Right cardiac atrium (tissue), 5 donors: Measurements from ENCODE around the gene PTBP3. TPM values are rescaled to one million over a fixed set of nuclear protein-coding genes. Genes with fewer than 3 reads are reported as not detected.

ENCODE experiments used
- ATAC-seq, 2 donors: fragments of 200-7000 bp; cut with Tn5 transposase; one replicate each; pipeline versions ENCODE4 v1.8.0 to v1.9.1; 2020; ENCODE audit warnings: moderate library complexity in 2 of 2, mild to moderate bottlenecking in 1 of 2
- DNase-seq, 3 donors: peaks; one replicate each; pipeline ENCODE4 v3.0.0-alpha.2; 2020
- H3K27ac ChIP-seq: one replicate; pipeline ENCODE4 v1.5.1; 2013; ENCODE audit warnings: mild to moderate bottlenecking, low read length, control low read depth, moderate library complexity
- H3K27me3 ChIP-seq: one replicate; pipeline ENCODE4 v1.6.1; 2013; ENCODE audit not compliant: control insufficient read depth, insufficient read depth
- H3K4me1 ChIP-seq: one replicate; pipeline ENCODE4 v1.6.1; 2013; ENCODE audit warnings: low read length; ENCODE audit not compliant: control insufficient read depth, insufficient read depth
- H3K4me3 ChIP-seq: one replicate; pipeline ENCODE4 v1.5.1; 2013; ENCODE audit warnings: low read length, control low read depth
- H3K9me3 ChIP-seq: one replicate; pipeline ENCODE4 v1.6.1; 2013; ENCODE audit warnings: low read length; ENCODE audit not compliant: control insufficient read depth
- WGBS: extraction: QIAGEN DNeasy Blood & Tissue Kit; methylation state at CpG from one replicate; pipeline ENCODE4 v1.1.7; 2013; 5-methylcytosine and 5-hydroxymethylcytosine counted together
- intact Hi-C, 4 donors: fragments of 100-400 bp; cut with DNase I; formaldehyde crosslinking; loops; one replicate each; pipeline versions ENCODE4 v1.11.0 to v1.14.0; 2022 to 2023
- long read RNA-seq, 4 donors: library from polyadenylated mRNA; unstranded; transcript quantifications; one replicate each; pipeline ENCODE4 v2.0.0, GENCODE V29; 2020 to 2021
- polyA plus RNA-seq: library from polyadenylated mRNA; stranded (reverse); fragments of 200-250 nt; gene quantifications from one replicate; pipeline ENCODE4 v1.2.3, GENCODE V29; 2013
- total RNA-seq, 4 donors: library from RNA; stranded (reverse); fragmentation: NEBNext Ultra II Directional; extraction: Animal tissue kit (Norgen Biotek cat#: 25700); gene quantifications; one replicate each; pipeline ENCODE4 v1.2.1, GENCODE V29; 2021
- donor health status: healthy with polysubstance abuse.
- donor health status: DM: no; HTN: yes; CAD: no.
- donor health status: DM: no; HTN: no; CAD: no.
- donor health status: DM: no; HTN: yes; CAD: no; lungs with severe emphysema.
- donor health status: DM: yes; HTN: yes; CAD: no.

The PTBP3 gene, protein sequence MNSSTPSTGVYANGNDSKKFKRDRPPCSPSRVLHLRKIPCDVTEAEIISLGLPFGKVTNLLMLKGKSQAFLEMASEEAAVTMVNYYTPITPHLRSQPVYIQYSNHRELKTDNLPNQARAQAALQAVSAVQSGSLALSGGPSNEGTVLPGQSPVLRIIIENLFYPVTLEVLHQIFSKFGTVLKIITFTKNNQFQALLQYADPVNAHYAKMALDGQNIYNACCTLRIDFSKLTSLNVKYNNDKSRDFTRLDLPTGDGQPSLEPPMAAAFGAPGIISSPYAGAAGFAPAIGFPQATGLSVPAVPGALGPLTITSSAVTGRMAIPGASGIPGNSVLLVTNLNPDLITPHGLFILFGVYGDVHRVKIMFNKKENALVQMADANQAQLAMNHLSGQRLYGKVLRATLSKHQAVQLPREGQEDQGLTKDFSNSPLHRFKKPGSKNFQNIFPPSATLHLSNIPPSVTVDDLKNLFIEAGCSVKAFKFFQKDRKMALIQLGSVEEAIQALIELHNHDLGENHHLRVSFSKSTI
- total RNA-seq, result 10 to 100 TPM; 15.1 to 19.6 (median 17.3) TPM
- polyA plus RNA-seq, result 4.4 TPM
- long read RNA-seq, donor 1, partial matches to known transcripts, result 0 of 2 reads
- long read RNA-seq, donor 1, other reads (novel, unspliced or antisense), result 2 of 2 reads
- long read RNA-seq, donor 2, partial matches to known transcripts, result 1 of 1 reads
- long read RNA-seq, donor 2, other reads (novel, unspliced or antisense), result 0 of 1 reads
- long read RNA-seq, donor 3, full-length matches to known transcripts, result 1 of 5 reads
- long read RNA-seq, donor 3, partial matches to known transcripts, result 0 of 5 reads
- long read RNA-seq, donor 3, other reads (novel, unspliced or antisense), result 4 of 5 reads
- long read RNA-seq, donor 4, result 0 reads

DNA sequence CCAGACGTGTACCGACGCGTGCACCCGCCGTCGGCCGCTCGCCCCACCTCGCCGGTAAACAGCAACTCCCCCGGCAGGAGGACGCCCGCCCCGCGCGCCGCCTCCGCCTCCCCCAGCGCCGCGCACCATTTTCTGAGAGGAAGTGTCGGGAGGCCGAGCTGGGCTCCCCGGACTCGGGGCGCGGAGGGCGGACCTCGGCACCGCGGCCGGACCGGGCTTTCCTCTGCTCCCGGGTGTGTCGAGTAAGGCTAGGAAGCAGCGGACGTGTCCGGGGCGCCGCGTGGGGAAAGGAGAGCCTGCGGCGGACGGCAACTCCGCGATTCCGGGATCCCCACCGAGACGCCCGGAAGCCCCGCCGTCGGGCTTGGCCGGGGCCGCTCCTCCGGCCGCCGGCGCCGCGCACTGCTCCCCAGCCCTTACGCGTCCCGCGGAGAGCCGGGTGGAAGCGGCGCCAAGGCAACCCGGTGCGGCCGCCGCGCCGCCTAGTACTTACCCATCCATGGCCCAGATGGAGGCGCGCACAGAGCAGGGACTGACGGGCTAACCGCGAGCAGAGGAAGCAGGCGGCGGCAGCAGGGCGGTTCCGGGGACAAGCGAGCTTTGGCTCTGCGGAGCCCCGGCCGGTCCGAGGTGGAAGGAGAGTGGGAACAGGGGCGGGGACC, at the start of gene PTBP3:
Gene PTBP3 (minus strand): TSS at position 643 of the 662 bp plus-strand sequence. CDS start 35,754 bp downstream, outside the sequence.
- DNase-seq (peak; percentile 81 to 92 (median 91)), ATAC-seq (peak; percentile 83 to 86)
- Histone ChIP-seq H3K4me3 (peak within 1 kb of the TSS; percentile 93), H3K4me1 (peaks cover 2% of the 10 kb centered on the region), H3K9me3 (no peaks in the 10 kb centered on the region), H3K27me3 (no peaks in the 10 kb centered on the region), H3K27ac (peak within 1 kb of the TSS; percentile 100)
- under 1% methylated on average over 90 of the region's 90 CpGs for WGBS
- intact Hi-C loops, result loop anchor here in 1 of 4 donors (10.0 kb wide), 1 partner anchor 238 kb away; no protein-coding TSS in a partner anchor

DNA sequence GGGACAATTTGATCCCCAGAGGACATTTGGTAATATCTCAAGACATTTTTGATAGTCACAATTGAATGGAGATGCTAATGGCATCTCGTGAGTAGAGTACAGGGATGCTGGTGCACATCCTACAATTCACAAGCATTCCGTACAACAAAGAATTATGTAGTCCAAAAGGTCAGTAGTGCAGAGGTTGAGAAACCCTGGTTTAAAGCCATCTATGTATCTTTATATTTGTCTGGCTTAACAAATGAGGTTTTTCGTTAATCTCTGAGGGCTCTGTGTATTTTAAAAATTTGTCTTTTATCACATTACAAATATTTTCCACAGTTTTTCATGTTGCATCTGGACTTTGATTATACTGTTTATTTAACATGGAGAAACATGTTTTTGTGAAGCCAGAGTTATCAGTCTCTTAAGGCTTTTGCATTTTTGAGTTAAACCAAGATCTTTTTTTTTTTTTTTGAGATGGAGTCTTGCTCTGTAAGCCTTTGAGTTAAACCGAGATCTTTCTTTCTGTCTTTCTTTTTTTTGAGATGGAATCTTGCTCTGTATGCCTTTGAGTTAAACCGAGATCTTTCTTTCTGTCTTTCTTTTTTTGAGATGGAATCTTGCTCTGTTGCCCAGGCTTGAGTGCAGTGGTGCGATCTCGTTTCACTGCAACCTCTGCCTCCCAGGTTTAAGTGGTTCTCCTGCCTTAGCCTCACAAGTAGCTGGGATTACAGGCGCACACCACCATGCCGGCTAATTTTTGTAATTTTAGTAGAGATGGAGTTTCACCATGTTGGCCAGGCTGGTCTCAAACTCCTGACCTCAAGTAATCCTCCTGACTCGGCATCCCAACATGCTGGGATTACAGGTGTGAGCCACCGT, 49.3 kb upstream of the PTBP3 start:
- no peaks in the 10 kb centered on the region for H3K4me1 ChIP-seq
- H3K27ac ChIP-seq, result no peak overlapping the region
- ATAC-seq, result no peak
- no peaks in the 10 kb centered on the region for H3K9me3 ChIP-seq
- 70% methylated on average over 11 of the region's 11 CpGs for WGBS
- DNase-seq, result no peak
- no peak overlapping the region for H3K4me3 ChIP-seq
- no peaks in the 10 kb centered on the region for H3K27me3 ChIP-seq
- intact Hi-C loops, result no loop called here

DNA sequence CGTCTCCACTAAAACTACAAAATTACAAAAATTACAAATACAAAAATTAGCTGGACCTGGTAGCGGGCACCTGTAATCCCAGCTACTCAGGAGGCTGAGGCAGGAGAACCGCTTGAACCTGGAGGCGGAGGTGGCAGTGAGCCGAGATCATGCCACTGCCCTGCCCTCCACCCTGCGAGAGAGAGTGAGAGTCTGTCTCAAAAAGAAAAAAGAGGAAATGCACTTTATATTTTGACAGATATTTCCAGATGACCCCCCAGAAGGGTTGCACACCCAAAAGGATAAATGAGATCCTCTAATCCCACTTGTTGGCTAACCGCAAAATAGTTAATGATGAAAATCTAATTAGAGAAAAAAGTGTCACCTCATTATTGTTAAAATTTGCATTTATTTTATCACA, 48.6 kb upstream of the PTBP3 start:
- DNase-seq (no peak), ATAC-seq (no peak)
- Histone ChIP-seq H3K9me3 (no peaks in the 10 kb centered on the region), H3K4me3 (no peak overlapping the region), H3K4me1 (no peaks in the 10 kb centered on the region), H3K27ac (no peak overlapping the region), H3K27me3 (no peaks in the 10 kb centered on the region)
- intact Hi-C loops, result no loop called here
- WGBS, result 98% methylated on average over 7 of the region's 7 CpGs

DNA sequence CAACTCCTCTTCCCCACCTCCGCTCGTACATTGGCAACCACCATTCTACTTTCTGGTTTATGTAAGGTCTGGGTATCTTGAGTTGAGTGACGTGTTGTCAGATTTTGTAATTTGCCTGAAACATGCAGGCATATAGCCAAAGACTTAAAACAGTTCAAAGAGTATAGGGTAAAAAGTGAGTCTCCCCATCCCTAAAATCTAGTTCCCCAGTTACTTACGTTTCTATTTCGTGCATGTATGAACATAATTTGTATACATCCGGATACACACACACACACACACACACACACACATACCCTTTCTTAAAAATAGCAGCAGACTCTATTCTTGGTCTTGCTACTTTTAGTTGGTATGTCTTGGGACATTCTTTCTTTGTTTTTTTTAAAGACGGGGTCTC, 47.4 kb upstream of the PTBP3 start:
- intact Hi-C loops, result no loop called here
- Histone ChIP-seq H3K27ac (peak overlapping the region; percentile 72), H3K4me1 (peaks cover 3% of the 10 kb centered on the region), H3K27me3 (no peaks in the 10 kb centered on the region), H3K9me3 (no peaks in the 10 kb centered on the region), H3K4me3 (peak overlapping the region; percentile 72)
- ATAC-seq (no peak), DNase-seq (no peak)
- 38% methylated on average over 7 of the region's 7 CpGs for WGBS

DNA sequence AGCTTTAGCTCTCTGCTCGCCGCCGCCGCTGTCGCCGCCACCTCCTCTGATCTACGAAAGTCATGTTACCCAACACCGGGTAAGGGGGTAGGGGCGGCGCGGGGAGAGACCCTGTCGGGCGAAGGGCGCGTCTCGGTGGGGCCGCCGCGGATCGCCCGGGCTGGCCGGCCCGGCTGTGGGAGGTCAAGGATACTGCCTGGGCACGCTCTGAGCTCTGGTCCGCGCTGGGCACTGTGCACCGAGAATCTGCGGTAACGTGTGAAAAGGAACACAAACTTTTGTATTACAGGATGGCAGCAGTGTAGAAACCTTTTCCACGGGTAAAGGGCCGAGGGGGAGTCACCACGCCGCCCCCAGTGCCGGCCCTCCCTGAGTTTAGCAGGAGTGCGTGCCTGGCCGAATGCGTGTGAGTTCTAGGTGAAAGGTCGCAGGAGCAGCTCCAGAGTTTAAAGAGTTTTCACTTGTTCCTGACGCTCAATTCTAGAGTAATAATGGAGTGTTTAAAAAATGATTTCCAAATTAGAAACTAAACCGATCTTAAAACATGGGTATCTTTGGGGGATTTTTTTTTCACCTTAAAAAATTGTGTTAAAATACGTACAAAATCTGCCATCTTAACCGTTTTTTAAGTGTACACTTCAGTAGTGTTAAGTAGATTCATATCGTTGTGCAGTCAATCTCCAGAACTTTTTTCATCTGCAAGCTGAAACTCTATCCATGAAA, 46.8 kb upstream of the PTBP3 start, which contains the start of gene HSDL2:
Gene HSDL2 (plus strand): TSS at position 7 of the 723 bp plus-strand sequence. CDS start 56 bp downstream, at position 63.
- intact Hi-C loops, result no loop called here
- under 1% methylated on average over 43 of the region's 43 CpGs for WGBS
- H3K4me3 ChIP-seq, result peak within 1 kb of the TSS; percentile 72
- peaks cover 3% of the 10 kb centered on the region for H3K4me1 ChIP-seq
- H3K27me3 ChIP-seq, result no peaks in the 10 kb centered on the region
- ATAC-seq, result peak; percentile 47 to 70
- no peaks in the 10 kb centered on the region for H3K9me3 ChIP-seq
- no peak for DNase-seq
- peak within 1 kb of the TSS; percentile 95 for H3K27ac ChIP-seq

DNA sequence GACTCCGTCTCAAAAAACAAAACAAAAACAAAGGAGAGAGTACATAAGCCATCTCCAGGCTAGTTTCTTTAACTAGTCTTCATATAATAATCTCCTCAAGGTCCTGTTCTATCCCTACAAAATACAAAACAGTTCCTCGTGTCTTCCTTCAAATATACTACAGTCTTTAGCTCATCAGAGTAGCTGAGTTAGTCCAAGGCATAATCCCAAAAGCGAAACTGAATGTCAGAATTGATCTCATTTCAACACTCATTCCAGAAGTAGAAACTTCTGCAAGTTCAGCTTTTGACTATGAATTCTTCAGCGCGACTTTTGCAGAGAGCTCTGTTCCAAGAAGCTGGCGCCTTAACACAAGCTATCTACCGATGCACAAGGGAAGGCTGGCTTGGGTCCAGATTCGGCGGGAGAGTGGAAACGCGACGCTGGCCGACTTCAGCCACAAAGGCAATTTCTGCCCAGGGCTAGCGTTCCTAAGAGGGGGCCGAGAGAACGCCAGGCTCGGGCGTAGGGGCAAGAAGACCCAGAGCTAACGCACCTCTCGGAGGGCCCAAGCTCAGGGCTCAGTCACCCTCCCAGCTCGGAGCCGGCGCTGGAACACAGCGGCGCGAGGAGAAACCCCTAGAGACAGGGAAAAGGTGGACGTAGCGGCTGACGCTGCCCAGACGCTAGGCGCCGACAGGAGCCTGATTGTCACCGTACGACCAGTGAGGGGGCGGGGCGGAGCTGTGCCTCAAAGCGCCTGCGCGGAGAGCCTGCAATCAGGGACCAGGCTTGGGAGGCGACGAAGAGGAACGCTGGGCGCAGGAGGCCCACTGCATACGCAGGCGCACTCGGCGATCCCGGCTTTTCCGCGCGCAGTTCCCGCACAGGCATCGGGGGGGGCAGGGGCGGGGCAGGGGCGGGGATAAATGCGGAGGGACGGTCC, 46.0 kb upstream of the PTBP3 start:
- intact Hi-C loops, result no loop called here

DNA sequence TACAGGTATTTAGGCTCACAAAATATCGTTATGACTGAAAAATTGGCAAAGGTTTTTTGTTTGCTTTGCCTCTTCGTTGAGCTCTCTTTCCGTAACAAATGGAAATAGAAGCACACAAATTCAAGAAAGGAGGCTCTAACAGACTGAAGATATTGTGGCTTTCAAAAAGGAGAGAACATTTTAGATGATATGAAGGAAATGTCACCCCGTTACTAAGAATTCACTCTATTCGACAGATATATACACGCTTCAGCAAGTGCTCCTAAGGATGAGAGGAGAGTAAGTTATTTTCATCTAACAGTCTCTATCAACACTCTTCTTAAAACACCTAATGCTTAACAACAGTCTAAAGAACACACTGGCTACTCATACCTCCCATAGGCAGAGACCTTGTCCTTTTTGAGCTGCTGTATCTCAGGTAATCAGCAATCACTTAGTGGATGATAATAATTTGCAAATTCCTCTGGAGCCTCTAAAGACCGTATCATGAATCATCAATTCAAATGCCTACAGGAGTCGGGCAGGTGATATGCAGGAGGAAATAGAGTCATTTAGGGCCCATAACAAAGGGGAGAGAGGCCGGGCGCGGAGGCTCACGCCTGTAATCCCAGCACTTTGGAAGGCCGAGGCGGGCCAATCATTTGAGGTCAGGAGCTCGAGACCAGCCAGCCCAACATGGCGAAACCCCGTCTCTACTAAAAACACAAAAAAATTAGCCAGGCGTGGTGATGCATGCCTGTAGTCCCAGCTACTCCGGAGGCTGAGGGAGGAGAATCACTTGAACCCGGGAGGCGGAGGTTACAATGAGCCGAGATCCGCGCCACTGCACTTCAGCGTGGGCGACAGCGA, 45.1 kb upstream of the PTBP3 start:
- no peaks in the 10 kb centered on the region for H3K27me3 ChIP-seq
- H3K4me1 ChIP-seq, result peaks cover 3% of the 10 kb centered on the region
- no peaks in the 10 kb centered on the region for H3K9me3 ChIP-seq
- WGBS, result 11% methylated on average over 27 of the region's 27 CpGs
- peak overlapping the region; percentile 51 for H3K4me3 ChIP-seq
- peak; percentile 21 to 62 (median 59) for DNase-seq
- peak overlapping the region; percentile 89 for H3K27ac ChIP-seq
- no peak for ATAC-seq
- intact Hi-C loops, result no loop called here

More for the DNA sequence above, 46.0 kb upstream of the PTBP3 start:
- DNase-seq, result peak; percentile 100
- Histone ChIP-seq H3K4me1 (peaks cover 3% of the 10 kb centered on the region), H3K27ac (peak overlapping the region; percentile 95), H3K9me3 (no peaks in the 10 kb centered on the region), H3K4me3 (peak overlapping the region; percentile 72), H3K27me3 (no peaks in the 10 kb centered on the region)
- peak; percentile 98 for ATAC-seq
- under 1% methylated on average over 57 of the region's 57 CpGs for WGBS

DNA sequence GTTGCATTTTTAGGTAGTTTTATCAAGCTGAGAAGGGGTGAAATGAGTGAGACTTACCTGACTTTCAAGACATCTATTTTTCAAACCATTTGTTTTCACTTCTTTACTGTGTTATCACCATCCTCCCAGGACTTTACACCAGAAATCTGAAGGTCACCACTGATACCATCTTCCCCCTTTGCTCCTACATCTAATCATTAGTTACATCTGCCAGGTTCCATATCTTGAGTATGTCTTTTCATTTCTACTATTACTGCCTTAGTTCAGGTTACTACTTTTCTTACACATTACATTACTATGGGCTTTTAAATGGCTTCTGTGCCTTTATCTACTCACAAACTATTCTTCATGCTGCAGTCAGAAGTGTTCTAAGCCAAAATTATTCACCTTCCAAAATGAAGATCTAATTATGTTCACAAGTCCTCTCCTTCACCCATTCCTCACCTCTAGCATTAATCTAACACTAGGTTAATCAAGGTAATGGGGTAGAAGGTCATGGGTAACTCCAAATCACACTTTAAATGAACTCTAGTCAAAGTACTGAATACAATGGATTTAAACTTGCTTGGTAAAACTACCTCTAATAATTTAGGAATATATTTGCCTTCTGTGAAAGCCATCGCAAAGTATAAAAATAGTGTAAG, 44.4 kb upstream of the PTBP3 start:
- peaks cover 3% of the 10 kb centered on the region for H3K4me1 ChIP-seq
- no peaks in the 10 kb centered on the region for H3K27me3 ChIP-seq
- intact Hi-C loops, result no loop called here
- no peak for DNase-seq
- no peaks in the 10 kb centered on the region for H3K9me3 ChIP-seq
- no peak overlapping the region for H3K27ac ChIP-seq
- no peak for ATAC-seq
- WGBS, result 71% methylated on average over 1 of the region's 1 CpG
- H3K4me3 ChIP-seq, result peak overlapping the region; percentile 51
